ENCODE results near the gene PTPRG. TPM values are rescaled to one million over a fixed set of nuclear protein-coding genes. Genes with fewer than 3 reads are reported as not detected.

The PTPRG gene
- total and polyA plus RNA-seq, 2 donors (not counting 3 experiments of a cell fraction or from before 2014, with no cell fraction given), result 8.9 to 39.1 TPM

DNA sequence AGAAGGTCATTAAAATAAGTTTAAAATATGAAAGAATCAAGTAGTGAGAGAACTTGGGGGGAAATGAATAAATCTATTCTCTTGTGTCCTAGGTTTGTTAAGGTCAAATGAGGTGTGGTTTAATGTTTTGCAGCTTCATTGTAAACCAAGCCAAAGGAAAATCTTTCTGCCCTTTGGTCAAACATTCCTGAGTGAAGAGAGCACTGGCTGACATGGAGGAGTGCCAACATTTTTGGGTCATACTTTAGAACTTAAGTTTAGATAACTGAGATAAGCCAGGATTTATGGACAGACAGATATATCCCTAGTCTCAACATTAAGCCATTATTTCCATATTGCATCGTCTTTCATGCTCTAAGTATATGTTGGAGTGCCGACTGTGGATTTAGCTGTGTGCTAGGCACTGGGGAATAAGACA, 66.4 kb downstream of the PTPRG start:
- Histone ChIP-seq H3K9me3 (replicated peaks; ENCODE audit: control insufficient read depth, insufficient read depth, low read length) (no peaks in the 10 kb centered on the region), H3K9ac (replicated peaks; ENCODE audit: extremely low read depth, insufficient read depth, low read length) (no peak overlapping the region), H3K36me3 (ENCODE audit: control insufficient read depth in 2 of 2, extremely low read depth in 1 of 2, insufficient read depth in 2 of 2, low read length in 2 of 2) (no peaks in the 10 kb centered on the region), H3K4me1 (ENCODE audit: control insufficient read depth, extremely low read depth, insufficient read depth, low read length) (peaks cover 4% of the 10 kb centered on the region), H3K27me3 (ENCODE audit: control insufficient read depth in 2 of 2, insufficient read depth in 2 of 2, low read length in 2 of 2) (no peaks in the 10 kb centered on the region), H2AFZ (ENCODE audit: low read depth, low read length) (no peak overlapping the region), H4K20me1 (replicated peaks; ENCODE audit: control insufficient read depth, extremely low read depth, insufficient read depth, low read length) (no peaks in the 10 kb centered on the region), H3K4me2 (ENCODE audit: insufficient read depth, low read length) (no peak overlapping the region), H3K79me2 (ENCODE audit: control insufficient read depth, insufficient read depth, low read length) (no peaks in the 10 kb centered on the region), H3K27ac (ENCODE audit: insufficient read depth, low read depth, low read length) (no peak overlapping the region), H3K9me1 (replicated peaks; ENCODE audit: control insufficient read depth, extremely low read depth, insufficient read depth, low read length) (no peaks in the 10 kb centered on the region), H3K4me3 (replicated peaks in 1 of 3; ENCODE audit: insufficient read depth in 1 of 3, low read depth in 1 of 3, low read length in 3 of 3) (no peak overlapping the region)
- intact Hi-C loops (cut with micrococcal nuclease), result no loop called here
- BruUV-seq (replicated peaks), result no TSS peak
- POLR2A ChIA-PET, result no interaction called here
- dilution Hi-C loops (cut with MboI; ENCODE audit: extremely low pct_ligation_motif_present, low sequenced_read_pairs), result no loop called here
- CTCF ChIA-PET, result no interaction called here
- DNase-seq (ENCODE audit: low read depth, low spot score) (peak; percentile 30), FAIRE-seq (no peak)
- no peak for TF ChIP-seq MYC (IDR thresholded peaks at IDR 0.05; ENCODE audit: low read depth, low read length)
- no peak for TF ChIP-seq POLR2AphosphoS5 (IDR thresholded peaks at IDR 0.05; ENCODE audit: insufficient read depth, low read depth, low read length)
- peak; percentile 25 for TF ChIP-seq GATA2 (IDR thresholded peaks at IDR 0.05; ENCODE audit: insufficient read depth, insufficient read length, low read depth, low read length)
- no peak for TF ChIP-seq JUN (IDR thresholded peaks at IDR 0.05; ENCODE audit: borderline replicate concordance, insufficient read depth, insufficient read length, low read depth)
- TF ChIP-seq POLR2A (IDR thresholded peaks at IDR 0.05; ENCODE audit: low read depth, low read length), result no peak
- TF ChIP-seq, protein P1, sequence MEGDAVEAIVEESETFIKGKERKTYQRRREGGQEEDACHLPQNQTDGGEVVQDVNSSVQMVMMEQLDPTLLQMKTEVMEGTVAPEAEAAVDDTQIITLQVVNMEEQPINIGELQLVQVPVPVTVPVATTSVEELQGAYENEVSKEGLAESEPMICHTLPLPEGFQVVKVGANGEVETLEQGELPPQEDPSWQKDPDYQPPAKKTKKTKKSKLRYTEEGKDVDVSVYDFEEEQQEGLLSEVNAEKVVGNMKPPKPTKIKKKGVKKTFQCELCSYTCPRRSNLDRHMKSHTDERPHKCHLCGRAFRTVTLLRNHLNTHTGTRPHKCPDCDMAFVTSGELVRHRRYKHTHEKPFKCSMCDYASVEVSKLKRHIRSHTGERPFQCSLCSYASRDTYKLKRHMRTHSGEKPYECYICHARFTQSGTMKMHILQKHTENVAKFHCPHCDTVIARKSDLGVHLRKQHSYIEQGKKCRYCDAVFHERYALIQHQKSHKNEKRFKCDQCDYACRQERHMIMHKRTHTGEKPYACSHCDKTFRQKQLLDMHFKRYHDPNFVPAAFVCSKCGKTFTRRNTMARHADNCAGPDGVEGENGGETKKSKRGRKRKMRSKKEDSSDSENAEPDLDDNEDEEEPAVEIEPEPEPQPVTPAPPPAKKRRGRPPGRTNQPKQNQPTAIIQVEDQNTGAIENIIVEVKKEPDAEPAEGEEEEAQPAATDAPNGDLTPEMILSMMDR (IDR thresholded peaks at IDR 0.05; ENCODE audit: extremely low read depth in 1 of 2, insufficient read depth in 1 of 2, low read depth in 1 of 2, low read length in 2 of 2), result no peak
- TF ChIP-seq, protein P2, sequence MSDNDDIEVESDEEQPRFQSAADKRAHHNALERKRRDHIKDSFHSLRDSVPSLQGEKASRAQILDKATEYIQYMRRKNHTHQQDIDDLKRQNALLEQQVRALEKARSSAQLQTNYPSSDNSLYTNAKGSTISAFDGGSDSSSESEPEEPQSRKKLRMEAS (IDR thresholded peaks at IDR 0.05; ENCODE audit: insufficient read depth, insufficient read length), result no peak
- TF ChIP-seq EZH2 (IDR thresholded peaks at IDR 0.05; ENCODE audit: borderline replicate concordance, low read depth, low read length, severe bottlenecking), result no peak
- TF ChIP-seq FOS (IDR thresholded peaks at IDR 0.05; ENCODE audit: borderline replicate concordance, insufficient read depth, low read length), result no peak
